Stimulated activated CD4-positive, alpha-beta T cell treated with anti-CD3 and anti-CD28 coated beads, Interleukin-2, amount 100 ng/mL, for 24 hours (primary cell): ENCODE data around the gene GAL3ST1.
"Not testable (repeated sequence)": the region's sequence is repeated elsewhere in the genome, so short reads cannot be mapped to it uniquely, and the experiment has no call there.

Experiments
- DNase-seq, 2 donors: peaks; one replicate each; pipeline ENCODE4 v3.0.0-alpha.2; 2020

The GAL3ST1 gene

DNA sequence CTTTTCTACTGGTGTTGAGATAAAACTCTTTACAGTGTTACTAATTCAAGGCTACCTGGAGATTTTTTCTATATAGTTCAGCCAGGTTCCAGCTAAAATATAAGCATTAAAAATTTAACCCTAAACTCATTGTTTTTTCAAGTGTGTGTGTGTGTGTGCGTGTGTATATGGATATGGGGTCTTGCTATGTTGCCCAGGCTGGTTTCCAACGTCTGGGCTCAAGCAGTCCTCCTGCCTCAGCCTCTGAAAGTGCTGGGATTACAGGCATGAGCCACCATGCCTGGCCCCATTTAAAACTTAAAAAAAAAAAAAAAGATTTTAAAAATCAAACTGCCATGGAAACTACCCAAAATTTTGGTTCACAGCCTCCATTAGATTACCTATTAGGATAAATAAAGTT, 21.7 kb upstream of the GAL3ST1 start:
- no peak for DNase-seq

DNA sequence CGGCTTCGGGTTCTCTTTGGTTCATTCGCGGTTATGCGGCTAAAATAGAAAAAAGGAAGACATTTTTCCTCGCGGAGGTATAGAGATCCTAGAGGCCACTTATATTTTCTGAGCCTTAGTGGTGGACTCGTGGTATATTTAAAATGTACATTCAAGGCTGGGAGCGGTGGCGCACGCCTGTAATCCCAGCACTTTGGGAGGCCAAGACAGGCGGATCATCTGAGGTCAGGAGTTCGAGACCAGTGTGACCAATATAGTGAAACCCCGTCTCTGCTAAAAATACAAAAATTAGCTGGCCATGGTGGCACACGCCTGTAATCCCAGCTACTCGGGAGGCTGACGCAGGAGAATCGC, 17.9 kb upstream of the GAL3ST1 start:
- DNase-seq = not testable (repeated sequence)

DNA sequence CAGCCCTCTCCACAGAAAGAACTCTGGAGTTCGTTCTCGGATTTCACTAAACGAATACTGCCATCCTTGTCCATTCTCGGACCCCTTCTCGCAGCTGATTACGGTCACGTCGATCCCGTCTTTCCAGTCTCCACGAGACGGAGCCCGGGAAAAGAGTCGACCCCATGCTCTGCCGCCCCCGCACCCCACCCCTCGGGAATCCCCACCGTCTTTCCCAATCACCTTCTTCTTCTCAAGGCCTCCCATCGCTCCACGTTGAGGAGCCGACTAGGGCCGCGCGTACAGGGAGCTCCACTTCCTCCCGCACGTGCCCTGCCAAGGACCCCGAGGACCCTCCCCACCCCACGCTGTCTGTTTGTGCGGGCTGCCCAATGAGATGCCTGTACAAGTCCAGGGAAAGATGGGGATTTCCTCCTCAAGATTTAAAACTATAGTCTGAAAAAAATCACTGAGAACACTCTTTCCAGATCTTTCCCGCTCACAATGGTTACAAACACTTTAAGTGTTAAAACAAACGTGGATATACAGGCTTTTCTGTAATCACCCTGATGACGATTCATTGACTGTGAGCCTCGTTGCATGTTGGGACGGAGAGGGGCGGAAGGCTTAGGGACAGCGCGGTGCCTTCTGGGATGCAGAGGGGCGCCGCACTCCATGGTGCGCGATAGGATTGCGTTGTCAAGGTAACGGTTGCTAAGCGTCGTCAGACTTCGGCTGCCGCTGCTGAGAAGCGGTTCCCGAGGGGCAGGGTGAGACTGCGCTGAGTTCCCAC, 17.3 kb upstream of the GAL3ST1 start, which contains the start of gene PES1:
Gene PES1, minus strand, starts transcription at position 323 of the 772 bp plus-strand sequence. Its CDS starts 77 bp downstream, at position 246.
- DNase-seq = peak; percentile 91 to 94

DNA sequence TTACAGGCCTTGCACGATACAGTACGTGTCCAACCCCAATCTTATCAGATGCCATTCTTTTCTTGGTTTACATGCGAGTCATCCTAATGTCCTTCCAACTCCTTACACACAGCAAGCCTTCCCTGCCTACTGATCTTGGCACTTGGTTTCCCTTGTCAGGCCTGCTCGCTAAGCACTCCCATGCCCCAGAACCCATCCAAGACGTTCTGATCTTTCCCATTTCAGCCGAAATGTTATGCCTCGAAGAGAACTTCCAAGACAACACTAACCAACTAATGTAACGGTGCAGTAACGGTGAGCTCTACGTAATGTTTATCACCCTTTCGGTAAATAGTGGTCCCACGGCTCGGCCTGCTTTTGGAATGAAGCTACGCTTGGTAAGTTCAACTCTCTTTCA, 16.7 kb upstream of the GAL3ST1 start:
- no peak for DNase-seq

DNA sequence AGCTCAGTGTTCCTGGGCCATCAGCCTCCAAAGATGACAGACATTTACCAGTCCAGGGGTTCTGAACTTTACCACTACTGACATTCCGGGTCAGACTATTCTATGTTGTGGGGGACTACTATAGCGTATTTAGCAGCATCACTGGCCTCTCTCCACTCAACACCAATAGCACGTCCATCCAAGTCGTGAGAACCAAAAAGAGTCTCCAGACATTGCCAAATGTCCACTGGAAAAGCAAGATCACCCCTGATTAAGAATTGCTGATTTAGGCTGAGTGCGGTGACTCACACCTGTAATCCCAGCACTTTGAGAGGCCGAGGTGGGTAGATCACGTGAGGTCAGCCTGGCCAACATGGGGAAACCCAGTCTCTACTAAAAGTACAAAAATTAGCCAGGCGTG, 11.9 kb upstream of the GAL3ST1 start:
- no peak for DNase-seq

DNA sequence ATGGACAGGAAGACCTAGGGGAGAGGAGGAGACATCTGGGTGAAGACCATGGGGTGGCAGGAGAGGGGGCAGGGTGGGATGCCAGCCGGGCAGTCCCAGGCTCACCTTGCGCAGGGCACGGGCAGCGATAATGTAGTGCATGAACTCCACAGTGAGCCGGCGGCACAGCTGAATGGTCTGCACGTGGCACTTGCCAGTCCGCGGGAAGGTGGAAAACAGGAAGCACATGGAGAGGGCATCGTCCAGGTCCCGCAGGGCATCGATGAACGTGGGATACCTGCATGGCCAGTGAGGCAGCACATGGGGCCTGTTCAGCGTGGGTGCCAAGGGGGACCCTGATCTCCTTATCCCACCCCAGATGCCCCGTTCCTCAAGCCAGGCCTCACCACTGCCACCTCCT, 10.0 kb upstream of the GAL3ST1 start:
- no peak for DNase-seq

DNA sequence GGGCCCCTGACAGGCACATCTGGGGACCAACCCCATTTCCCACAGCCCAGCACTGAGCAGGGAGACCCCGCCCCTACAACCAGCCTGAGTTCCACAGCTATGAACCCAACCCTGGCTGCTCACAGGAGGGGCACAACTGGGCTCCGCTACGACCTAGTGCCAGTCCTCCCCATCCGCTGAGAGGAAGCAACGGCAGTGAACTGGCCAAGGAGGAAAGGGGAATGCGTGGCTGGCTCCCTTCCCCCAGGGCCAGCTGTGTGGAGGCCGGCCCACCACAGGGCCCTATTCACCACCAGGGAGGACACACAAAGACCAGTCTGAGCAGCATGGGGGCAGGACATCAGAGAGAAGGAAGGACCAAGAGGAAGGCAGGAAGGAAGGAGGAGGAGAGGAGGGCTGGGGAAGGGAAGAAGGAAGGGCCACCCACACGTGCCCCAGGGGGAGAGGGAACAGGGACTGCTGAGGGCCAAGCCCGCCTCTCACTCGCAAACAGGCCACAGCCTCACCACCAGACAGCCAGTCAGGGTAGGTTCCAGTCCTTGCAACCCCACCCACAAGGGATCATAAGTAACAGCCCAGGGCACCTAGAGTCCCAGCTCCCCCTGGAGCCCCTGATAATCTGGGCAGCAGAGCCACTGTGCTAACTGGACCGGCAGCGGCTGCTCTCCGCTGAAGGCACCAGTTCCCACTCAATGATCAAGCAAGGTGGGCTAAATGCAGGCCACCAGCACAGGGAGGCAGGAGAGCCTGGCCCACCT, 8.5 kb upstream of the GAL3ST1 start:
- DNase-seq = no peak

DNA sequence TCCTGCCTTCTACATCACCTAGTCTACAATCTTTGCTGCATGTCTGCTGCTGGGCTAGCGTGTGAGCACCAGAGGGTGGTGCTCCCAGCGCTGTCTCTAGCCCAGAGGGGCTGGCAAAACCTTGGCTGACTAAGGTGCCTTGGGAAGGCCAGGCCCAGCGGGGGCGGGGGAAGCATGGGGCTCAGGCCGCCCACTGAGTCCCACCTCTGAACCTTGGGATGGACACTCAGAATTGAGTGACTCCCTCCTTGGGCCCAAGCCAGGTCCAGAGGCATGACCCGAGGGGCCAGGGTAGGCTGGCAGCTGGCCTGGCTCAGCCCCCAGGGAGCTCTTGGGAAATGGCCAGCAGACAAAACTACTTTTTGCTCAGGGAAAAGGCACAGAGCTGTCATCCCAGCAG, 7.6 kb upstream of the GAL3ST1 start:
- DNase-seq = no peak

DNA sequence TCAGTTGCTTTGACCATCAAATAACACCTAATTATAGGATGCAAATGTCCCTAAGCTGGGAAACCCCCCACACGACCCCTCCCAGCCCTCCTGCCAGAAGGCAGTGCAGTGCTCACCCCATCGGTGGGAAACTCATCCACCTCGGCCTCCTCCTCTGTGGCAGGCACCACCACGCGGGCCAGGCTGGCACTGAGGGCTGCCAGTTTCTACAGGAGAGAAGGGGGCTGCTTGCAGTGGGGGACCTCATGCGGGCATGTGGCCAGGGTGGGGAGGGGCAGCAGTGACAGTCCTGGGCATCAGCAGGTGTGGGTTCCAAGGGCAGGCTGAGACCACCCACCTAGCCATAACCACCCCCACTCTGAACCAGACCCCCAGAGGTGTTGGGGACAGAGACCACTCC, 6.4 kb upstream of the GAL3ST1 start:
- DNase-seq = no peak

DNA sequence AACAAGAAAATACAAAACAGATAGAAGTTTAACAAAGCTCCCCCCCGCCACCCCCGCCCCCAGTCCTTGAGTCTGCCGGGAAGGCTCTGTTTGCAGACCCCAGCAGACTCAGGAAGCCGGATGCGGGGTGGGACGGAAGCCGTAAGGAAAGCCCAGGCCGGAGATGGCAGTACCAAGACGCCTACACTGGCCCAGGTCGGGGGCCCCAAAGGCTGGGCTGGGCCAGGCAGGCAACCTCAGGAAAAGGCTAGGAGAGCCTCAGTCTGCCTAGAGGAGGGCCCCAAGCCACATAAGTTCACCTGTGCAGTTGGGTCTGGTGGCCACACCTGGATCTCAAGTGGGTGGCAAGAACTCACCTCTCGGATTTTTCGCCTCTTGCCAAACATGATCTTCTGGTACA, 4.0 kb upstream of the GAL3ST1 start:
- DNase-seq = no peak

DNA sequence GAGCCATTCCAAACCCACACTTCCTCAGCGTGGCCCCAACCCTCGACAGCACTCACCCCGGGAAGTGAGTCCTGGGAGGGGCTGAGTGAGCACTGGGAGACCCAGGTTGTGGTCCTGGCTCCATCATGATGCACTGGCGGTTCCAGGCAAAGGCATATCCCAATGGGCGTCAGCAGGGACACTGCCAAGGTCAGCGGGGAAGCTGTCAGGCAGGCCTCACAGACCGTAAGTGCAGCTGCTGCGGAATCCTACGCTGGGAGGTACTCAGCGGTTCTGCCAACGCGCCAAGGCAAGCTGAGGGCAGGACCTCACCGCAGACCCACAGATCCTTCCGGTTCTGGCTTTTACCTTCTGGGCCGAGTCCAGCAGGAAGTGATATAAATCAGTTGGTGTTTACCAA, 1.4 kb upstream of the GAL3ST1 start:
- DNase-seq = no peak

DNA sequence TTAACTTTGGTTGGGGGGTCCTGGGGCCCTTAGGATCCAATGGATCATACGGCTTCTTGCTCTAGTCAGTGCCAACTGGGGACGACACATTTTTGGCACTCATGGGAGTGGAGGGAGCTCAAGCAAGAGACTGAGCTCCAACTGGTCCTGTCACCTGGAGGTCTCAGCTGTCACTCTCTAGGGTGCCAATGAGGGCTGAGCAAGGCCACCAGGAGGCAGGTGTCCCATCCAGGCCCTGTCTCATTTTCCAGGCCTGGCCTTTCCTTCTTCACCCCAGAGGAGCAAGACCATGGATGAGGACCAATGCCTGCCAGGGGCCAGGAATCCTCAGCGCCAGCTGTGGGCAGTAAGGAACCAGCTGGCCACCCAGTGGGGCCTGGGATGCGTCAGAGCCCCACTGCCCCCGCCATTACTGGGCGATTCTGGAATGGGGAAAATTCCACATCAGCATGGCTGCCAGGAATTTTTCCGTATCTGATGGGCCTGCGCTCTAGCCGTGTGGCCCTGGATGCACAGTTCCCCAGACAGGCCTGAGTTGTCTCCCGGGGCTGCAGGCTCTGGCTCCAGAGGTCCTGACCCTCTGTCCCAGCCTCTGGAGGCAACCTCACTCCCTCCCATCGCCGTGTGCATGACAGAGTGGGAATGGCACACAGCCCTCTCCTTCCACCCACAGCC, 669 bp upstream of the GAL3ST1 start:
- no peak for DNase-seq

DNA sequence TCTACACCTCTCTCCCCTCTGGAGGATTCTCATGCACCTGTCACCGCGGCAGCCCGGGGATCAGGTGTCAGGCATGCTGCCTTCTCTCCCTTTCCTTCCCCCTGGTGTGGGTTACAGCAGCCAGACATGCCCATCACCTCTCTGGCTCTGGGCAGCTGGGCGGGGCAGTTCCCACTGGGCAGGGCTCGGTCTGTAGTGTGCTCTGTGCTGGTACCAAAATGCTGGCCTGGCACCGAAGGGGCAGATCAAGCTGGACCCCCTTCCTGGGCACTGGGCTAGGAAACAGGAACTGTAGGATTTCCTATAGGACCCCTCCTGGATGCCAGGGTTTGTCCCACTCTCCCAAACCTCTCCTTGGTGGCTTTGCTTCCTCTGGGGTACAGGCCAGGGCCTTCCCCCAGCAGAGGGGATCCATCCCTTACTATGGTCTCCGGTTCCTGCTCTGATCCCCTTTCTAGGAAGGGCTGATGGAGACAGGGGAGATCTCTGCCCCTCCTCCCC, 821 bp downstream of the GAL3ST1 start:
- DNase-seq = no peak

DNA sequence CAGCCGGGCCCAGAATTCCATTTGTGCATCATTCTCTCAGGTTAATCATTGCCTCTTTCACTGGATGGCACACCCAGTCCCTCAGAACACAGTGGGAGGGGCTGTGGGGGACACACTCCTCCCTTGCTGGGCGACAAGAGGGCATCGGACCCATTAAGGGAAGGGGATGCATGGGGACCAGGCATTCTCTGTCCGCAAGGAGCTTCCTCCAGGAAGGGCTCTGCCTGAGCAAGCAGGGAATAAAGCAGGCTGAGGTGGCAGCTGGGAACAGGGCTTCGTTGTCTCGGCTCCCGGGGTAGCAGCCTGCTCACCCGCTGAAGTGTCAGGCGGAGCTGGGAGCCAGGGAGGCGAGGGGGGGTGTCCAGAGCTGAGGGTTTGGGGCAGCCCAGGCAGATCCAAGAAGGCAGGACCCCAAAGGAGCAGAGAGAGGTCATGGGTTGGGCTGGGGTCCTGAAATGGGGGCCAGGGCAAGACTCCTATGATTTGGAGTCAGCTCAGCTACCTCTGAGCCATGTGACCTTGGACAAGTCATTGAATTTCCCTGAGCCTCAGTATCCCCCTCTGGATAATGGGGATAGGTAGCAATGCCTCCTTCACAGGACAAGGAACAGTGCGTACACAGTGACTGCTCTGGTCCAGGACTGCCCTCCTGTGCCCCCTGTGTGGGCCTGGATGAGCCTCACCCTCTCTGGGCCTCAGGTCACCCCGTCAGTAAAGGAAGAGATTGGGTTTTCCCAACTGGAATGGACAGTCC, 1.4 kb downstream of the GAL3ST1 start:
- no peak for DNase-seq

DNA sequence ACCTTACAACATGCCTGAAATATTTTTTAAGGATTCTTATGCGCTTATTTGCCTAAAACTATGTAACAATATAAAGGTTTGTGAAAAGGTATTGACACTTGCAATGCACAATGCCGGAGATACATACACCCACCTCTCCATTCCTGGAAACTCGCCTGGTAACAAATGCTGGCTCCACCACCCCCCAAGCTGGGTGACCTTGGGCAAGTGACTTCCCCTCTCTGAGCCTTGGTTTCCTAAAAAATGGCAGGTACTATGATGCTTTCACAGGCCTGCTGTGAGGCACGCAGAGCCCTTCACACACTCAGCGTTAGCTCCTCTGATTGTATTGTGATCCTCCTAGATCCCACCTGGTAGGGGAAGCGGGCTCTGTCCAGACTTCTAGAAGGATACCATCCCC, 2.3 kb downstream of the GAL3ST1 start:
- DNase-seq = no peak

DNA sequence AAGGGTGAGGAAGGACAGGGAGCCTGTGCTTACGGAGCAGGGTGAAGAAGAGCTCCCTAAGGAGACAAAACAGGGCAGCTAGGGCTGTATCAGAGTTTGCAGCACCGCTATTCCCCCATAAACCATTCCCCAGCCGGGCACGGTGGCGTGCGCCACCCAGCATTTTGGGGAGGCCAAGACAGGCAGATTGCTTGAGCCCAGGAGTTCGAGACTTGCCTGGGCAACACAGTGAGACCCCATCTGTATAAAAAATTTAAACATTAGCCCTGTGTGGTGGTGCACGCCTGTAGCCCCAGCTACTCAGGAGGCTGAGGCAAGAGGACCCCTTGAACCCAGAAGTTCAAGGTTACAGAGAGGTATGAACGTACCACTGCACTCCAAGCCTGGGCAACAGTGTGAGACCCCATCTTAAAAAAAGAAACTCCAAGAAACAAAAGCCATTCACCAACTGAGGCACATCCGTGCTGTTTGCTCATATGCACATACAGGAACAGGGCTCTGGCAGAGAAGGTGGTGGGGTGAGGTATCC, 4.7 kb downstream of the GAL3ST1 start:
- no peak for DNase-seq

DNA sequence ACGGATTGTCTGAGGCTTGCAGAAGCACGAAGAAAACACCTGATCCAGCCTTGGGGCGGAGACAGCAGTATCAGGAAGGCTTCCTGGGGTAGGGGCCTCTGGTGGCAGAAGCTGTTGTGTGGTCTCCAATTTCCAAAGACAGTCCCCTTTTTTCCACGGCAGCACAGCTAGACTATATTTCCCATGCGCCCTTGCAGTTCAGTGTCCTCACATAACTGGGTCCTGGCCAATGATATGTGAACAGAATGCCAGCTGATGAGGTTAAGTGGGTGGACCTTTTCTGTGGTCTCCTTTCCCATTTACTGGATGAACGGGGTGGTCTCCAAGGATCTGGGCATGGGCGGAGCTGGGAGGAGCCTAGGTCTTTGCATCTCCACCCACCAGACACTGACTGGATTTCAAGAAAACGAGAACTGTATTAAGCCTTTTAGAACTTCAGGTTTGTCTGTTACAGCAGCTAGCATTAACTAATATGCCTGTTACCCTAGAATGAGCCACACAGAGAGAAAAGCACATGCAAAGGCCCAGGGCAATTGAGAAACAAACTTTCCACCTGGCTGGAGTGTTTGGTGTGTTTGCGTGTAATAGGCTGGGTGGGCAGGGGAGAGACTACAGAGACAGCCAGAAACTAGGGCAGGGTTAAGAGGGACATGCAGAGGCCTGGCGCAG, 6.2 kb downstream of the GAL3ST1 start:
- DNase-seq = no peak

DNA sequence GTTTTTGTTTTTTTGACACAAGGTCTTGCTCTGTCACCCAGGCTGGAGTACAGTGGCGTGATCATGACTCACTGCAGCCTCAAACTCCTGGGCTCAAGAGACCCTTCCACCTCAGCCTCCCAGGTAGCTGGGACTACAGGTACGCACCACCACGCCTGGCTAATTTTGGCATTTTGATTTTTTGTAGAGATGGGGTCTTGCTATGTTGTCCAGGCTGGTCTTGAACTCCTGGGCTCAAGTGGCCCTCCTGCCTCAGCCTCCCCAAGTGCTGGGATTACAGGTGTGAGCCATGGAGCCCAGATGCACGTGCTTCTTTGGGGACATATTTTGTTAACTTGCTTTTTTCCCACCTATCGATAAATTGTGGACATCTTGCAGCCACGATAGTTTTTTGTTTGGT, 7.2 kb downstream of the GAL3ST1 start:
- DNase-seq = not testable (repeated sequence)

DNA sequence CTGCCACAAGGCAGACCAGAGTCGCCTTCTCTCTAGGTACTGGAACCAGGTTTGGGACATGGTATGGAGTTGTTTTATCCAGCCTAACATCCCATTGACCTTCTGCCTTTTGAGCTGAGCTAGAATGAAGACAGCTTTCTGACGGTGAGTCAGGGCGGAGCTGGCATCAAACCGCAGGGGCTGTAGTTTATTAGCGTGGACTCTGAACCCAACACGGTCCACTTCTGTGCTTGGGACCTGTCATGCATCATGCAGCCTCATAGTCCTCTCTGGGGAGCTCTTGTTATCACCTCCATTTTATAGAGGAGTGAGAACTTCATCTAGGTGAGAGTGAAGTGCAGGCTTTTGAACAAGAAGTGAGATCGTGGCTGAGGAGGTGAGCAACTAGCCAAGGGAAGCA, 8.3 kb downstream of the GAL3ST1 start:
- no peak for DNase-seq

DNA sequence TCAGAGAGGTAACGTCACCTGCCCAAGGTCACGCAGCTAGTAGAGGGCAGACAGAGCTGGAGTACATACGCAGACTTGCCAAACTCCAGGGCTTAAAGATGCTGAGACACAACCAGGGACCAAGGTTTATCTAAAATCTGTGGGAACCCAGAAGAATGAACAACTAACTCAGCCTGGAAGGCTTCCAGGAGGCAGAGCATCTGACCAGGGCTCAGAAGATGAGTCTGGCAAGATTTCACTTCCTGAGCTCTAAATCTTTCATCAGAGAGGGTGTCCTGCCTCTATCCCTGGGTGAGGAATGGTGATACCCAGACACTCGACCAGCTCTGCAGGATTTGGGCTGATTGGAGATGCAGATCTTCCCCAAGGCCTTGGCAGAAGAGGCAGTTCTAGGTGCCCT, 9.1 kb downstream of the GAL3ST1 start:
- DNase-seq = no peak

DNA sequence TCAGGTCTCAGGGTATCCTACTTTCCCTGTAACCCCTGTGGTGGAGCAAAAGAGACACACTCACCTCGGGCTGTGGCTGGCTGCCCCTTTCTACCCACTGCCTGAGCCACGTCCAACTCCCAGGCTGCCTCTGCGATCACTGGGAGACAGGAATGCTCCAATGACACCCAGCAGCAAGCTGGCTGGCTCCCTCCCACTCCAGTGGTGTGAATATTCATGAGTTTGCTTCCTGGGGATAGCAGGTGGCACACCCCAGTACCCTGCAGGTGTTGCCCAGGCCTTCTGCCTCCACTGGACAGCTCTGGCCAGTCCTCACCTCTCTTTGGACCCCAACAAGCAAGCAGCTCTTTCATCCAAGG, 9.7 kb downstream of the GAL3ST1 start:
- no peak for DNase-seq

DNA sequence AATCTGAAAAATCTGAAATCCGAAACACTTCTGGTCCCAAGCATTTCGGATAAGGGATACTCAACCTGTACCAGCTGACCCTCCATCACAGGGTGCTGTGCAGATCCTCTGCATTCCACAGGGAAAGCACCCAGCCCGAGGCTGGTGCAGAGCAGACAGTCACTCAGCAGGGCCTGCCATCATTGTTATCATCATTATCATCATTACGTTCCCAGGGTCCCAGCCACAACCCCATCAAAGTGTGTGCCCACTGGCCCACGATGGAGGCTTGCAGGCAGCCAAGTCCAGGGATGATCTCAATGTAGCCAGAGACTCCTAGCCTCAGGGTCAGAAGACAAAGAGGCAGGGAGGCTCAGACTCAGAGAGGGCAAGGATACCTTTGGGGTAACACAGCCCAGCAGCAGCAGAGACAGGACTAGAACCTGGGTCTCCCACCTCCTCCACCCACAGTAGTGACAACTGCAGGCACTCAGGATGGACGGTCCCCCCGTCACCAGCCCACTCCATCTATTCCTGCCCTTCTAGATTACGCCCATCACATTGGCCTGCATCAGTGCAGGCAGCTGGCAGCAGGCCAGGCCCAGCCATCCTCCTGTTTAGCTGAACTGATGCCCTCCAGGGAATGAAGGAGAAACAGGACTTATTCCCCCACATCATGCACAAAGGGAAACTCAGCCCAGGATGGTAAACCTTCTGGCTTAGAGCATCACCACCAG, 10.3 kb downstream of the GAL3ST1 start:
- DNase-seq = no peak
